Hematopoietic multipotent progenitor cell treated with erythropoietin and hydrocortisone succinate and interleukin-3 and kit ligand, for 15 days (in vitro differentiated cells): ENCODE measurements around the gene EXOC1L.
"Not testable (repeated sequence)": the region's sequence is repeated elsewhere in the genome, so short reads cannot be mapped to it uniquely, and the experiment has no call there.

Experiments used
- DNase-seq: peaks from one replicate; pipeline ENCODE4 v3.0.0-alpha.2; 2015; ENCODE audit warnings: low spot score

The EXOC1L gene

DNA sequence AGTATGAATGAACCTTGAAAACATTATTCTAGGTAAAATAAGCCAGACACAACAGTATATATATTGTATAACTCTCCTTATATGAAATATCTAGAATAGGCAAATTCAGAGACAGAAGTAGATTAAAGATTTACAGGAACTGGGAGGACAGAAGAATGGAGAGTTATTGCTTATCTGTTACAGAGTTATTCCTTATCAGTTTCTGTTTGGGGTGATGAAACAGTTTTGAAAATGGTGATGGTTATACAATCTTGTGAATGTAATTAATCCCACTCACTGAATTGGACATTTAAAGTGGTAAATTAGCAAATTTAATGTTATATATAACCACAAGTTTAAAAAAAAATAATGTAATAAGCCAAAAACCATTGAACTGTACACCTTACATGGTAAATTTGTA lies 19.4 kb downstream of the EXOC1L start:
- DNase-seq, result no peak

GRCh38 chr4:55840956-55841355 lies 21.4 kb downstream of the EXOC1L start:
- no peak for DNase-seq

GRCh38 chr4:55841373-55842239 lies 22.0 kb downstream of the EXOC1L start:
- DNase-seq, result not testable (repeated sequence)

DNA sequence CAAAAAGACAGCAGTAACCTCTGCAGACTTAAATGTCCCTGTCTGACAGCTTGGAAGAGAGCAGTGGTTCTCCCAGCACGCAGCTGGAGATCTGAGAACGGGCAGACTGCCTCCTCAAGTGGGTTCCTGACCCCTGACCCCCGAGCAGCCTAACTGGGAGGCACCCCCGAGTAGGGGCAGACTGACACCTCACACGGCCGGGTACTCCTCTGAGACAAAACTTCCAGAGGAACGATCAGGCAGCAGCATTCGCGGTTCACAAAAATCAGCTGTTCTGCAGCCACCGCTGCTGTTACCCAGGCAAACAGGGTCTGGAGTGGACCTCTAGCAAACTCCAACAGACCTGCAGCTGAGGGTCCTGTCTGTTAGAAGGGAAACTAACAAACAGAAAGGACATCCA lies 22.7 kb downstream of the EXOC1L start:
- not testable (repeated sequence) for DNase-seq

GRCh38 chr4:55849724-55850123 lies 30.1 kb downstream of the EXOC1L start:
- DNase-seq, result no peak

DNA sequence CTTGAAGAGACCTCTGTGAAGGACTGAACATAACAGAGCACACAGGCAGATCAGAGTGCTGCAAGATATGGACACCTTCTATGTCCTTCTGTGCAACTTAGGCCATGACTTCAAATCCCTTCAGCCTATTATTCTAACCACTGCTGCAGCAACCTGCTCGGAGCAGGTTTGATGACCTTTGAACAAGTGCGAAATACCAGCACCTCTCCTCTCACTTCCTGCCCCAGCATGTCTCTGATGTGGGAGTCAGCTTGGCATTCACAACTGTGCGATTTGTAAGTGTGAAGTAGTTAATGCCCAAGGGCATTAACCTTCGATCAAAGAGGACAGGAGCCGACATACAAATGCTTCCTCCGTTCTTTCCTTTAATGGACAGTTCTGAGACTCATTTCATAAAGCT lies 32.3 kb downstream of the EXOC1L start:
- DNase-seq, result no peak

- peak; percentile 95 for DNase-seq
These were observed 34.0 kb downstream of the EXOC1L start, which contains the start of gene EXOC1 for GRCh38 chr4:55853484-55854046. TSS of gene EXOC1 (plus strand) at chr4:55853648. CDS start at chr4:55858324, 4,676 bp downstream.

GRCh38 chr4:55854129-55854528 lies 34.5 kb downstream of the EXOC1L start:
- no peak for DNase-seq

GRCh38 chr4:55857586-55857985 lies 38.0 kb downstream of the EXOC1L start:
- no peak for DNase-seq

DNA sequence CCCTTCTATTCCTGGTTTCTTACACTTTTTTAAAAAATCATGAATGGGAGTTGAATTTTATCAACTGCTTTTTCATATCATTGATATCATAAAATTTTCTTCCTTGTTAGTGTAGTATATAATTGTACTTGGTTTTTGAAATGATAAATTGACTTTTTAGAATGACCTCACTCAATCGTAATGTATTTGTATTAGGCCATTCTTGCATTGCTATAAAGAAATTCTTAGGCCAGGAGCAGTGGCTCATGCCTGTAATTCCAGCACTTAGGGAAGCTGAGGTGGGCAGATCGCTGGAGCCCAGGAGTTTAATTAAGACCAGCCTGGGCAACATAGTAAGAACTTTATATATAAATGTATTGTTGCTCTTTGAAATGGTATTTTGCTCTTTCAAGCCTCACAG lies 40.1 kb downstream of the EXOC1L start:
- no peak for DNase-seq

DNA sequence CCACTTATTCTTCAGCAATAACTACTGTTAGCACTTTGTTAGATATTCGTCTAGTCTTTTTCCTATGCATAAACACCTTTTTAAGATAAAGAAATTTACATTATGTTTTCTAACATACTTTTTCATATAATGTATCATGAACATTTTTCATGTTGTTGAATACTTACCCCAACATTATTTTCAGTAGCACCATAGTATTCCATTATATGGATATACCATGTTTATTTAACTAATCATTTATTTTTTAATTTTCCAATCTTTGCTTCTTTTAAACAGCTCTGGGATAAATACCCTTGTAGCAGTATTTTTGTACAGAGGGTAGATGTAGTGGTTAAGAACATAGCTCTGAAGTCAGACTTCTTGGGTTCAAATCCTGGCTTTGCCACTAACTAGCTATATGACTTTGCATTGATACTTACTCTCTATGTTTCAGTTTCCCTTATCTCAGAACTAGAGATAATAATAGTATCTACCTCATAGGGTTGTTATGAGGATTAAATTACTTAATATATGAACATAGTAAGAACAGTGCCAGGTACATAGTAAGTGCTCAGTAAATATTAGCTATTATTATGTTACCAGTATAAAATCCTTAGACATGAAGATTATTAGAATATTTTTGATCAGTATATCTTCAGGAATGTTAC lies 45.1 kb downstream of the EXOC1L start:
- no peak for DNase-seq

DNA sequence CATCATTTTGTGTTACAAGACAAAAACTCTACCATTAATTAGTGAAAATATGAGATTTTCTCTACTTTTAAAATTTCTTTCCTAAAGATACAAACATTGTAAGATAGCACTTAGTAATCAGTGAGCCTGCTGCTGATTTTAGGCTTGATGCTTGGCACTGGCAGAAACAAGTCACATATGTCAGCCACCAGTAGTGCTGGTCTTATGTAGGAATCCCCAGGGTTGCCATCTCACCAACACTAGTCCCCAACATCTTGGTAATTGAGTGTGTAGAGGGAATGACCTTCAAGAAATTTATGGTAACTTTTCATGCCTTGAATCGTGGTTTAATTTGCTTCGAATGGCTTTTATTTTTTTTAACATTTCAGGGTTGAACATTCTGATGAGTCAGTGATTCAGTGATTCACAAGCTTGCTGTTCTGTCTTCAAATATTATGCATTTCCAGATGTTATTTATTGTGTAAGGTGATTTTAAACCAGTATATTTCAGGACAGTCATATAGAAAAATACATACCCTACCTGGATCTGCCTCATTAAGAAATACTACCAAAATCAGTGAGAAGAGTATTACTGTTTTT lies 45.7 kb downstream of the EXOC1L start:
- DNase-seq, result no peak

GRCh38 chr4:55866290-55866907 lies 46.8 kb downstream of the EXOC1L start:
- DNase-seq, result no peak

- peak; percentile 71 for DNase-seq
These were observed 47.5 kb downstream of the EXOC1L start for GRCh38 chr4:55866973-55867574.

- no peak for DNase-seq
These were observed 49.0 kb downstream of the EXOC1L start for GRCh38 chr4:55868581-55869090.

DNA sequence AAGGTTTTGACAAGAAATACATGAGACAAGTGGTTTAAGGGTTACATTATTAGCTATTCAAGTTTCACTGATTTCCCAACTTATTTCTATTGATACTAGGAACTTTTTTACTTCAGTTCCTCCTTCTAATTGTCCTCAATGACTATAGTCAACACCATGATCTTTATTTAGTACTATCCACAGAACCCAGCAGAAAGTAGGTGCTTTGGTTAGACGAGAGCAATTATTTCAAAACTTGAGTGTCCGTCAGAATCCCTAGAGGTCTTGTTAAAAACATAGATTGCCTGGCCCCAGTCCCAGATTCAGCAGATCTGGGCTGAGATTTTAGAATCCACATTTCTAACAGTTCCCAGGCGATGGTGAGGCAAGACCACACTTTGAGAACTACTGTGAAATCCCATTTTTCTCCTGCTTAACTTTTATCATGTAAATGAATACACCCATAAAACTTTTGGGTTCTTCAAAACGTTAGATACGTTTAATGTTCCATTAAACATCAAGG lies 51.8 kb downstream of the EXOC1L start:
- no peak for DNase-seq

- no peak for DNase-seq
These were observed 55.2 kb downstream of the EXOC1L start for GRCh38 chr4:55874831-55875230.

DNA sequence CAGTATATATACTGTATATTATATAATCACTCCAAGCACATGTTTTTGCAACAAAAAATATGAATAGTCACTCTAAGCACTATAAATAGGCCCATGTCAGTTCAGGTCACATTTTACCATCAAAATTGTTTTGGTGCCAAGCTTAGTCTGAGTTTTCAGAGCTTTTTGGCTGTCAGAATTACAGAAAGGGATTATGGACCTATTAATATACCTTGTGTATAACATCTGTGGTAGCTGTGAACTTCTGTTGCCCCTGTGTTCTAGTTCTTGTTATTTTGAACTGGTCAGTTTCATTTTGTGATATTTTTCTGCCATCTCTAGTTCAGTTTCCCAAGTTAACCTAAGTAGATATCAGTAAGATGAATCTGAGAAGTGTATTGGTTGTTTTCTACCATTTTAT lies 56.8 kb downstream of the EXOC1L start:
- no peak for DNase-seq

DNA sequence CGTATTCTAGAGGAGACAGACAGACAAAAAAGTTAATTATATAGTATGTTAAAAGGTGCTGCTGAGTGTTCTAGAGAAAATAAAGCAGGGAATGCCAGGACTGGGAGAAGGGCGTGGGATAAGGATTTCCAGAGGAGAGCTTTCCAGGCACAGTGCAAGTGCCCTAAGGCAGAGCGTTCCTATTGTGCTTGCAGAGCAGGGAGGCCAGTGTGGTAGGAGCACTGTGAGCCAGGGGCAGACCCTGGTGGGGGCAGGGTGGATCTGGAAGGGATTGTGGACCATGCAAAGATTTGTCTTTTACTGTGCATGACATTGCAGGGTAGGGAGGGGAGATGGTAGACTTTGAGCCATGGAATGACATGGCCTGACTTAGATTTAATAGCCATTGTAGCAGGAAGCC lies 59.6 kb downstream of the EXOC1L start:
- DNase-seq, result no peak

GRCh38 chr4:55880652-55881280 lies 61.2 kb downstream of the EXOC1L start:
- no peak for DNase-seq
